GM23248 (cell line): Measurements from ENCODE around the gene MAP3K5. TPM values are rescaled to one million over a fixed set of nuclear protein-coding genes. Genes with fewer than 3 reads are reported as not detected.

Experiments used
- DNase-seq: peaks from one replicate; pipeline ENCODE4 v3.0.0-alpha.2; 2015
- H2AFZ ChIP-seq: fragments of 200-600 bp; sonication (generic); 2 replicates; pipeline ENCODE4 v1.6.1; 2016; ENCODE audit warnings: antibody characterized with exemption
- H3F3A ChIP-seq: fragments of 200-600 bp; sonication (generic); 2 replicates; pipeline ENCODE4 v1.6.1; 2016; ENCODE audit warnings: mild to moderate bottlenecking, antibody characterized with exemption, mixed run types; ENCODE audit not compliant: insufficient read depth
- H3K27ac ChIP-seq: fragments of 200-600 bp; sonication (generic); 2 replicates; pipeline ENCODE4 v1.5.1; 2016; ENCODE audit warnings: mild to moderate bottlenecking
- H3K27me3 ChIP-seq: fragments of 200-600 bp; sonication (generic); replicated peaks from 2 replicates; pipeline ENCODE4 v1.6.1; 2016; ENCODE audit warnings: mild to moderate bottlenecking; ENCODE audit not compliant: insufficient read depth
- H3K36me3 ChIP-seq: fragments of 200-600 bp; sonication (generic); 2 replicates; pipeline ENCODE4 v1.6.1; 2016; ENCODE audit warnings: low read depth, mild to moderate bottlenecking
- H3K4me1 ChIP-seq: fragments of 200-600 bp; sonication (generic); 2 replicates; pipeline ENCODE4 v1.6.1; 2016; ENCODE audit warnings: mild to moderate bottlenecking; ENCODE audit not compliant: insufficient read depth
- H3K4me2 ChIP-seq: fragments of 200-600 bp; sonication (generic); one replicate; pipeline ENCODE4 v1.6.1; 2016; ENCODE audit warnings: mild to moderate bottlenecking; ENCODE audit not compliant: unreplicated experiment
- H3K4me3 ChIP-seq: fragments of 200-600 bp; sonication (generic); 2 replicates; pipeline ENCODE4 v1.5.1; 2016; ENCODE audit warnings: mild to moderate bottlenecking
- H3K79me2 ChIP-seq: fragments of 200-600 bp; sonication (generic); 2 replicates; pipeline ENCODE4 v1.6.1; 2016; ENCODE audit warnings: mild to moderate bottlenecking; ENCODE audit not compliant: insufficient read depth
- H3K9ac ChIP-seq: fragments of 200-600 bp; sonication (generic); 2 replicates; pipeline ENCODE4 v1.6.1; 2016; ENCODE audit warnings: mild to moderate bottlenecking
- H3K9me2 ChIP-seq: fragments of 200-600 bp; sonication (generic); 2 replicates; pipeline ENCODE4 v1.6.1; 2016; ENCODE audit warnings: mixed run types, mild to moderate bottlenecking, moderate library complexity; ENCODE audit not compliant: insufficient read depth
- H3K9me3 ChIP-seq: fragments of 200-600 bp; sonication (generic); one replicate; pipeline ENCODE4 v1.6.1; 2017; ENCODE audit warnings: low read depth
- H4K20me1 ChIP-seq: fragments of 200-600 bp; sonication (generic); 2 replicates; pipeline ENCODE4 v1.6.0; 2016; ENCODE audit not compliant: insufficient read depth
- EZH2 ChIP-seq: fragments of 200-600 bp; sonication (generic); IDR thresholded peaks from 2 replicates; pipeline ENCODE4 v1.6.1; 2018; ENCODE audit warnings: antibody characterized with exemption, mild to moderate bottlenecking; ENCODE audit not compliant: insufficient read depth, poor library complexity, severe bottlenecking
- EZH2phosphoT487 ChIP-seq: fragments of 200-600 bp; sonication (generic); IDR thresholded peaks from 2 replicates; pipeline ENCODE4 v1.6.1; 2018; ENCODE audit warnings: antibody characterized with exemption, moderate library complexity, mild to moderate bottlenecking, low read depth; ENCODE audit not compliant: insufficient read depth
- WGBS, 2 experiments: methylation state at CpG; one replicate each; pipeline ENCODE4 v1.1.6; 2015 to 2017; ENCODE audit warnings: low lambda C conversion rate in 2 of 2, low coverage in 1 of 2; ENCODE audit errors: missing lambda C conversion rate in 2 of 2; 5-methylcytosine and 5-hydroxymethylcytosine counted together
- in situ Hi-C: fragments of 300-500 bp; cut with MboI; formaldehyde crosslinking; loops from 2 replicates; pipeline ENCODE4 v1.15.0; 2020
- polyA plus RNA-seq: library from polyadenylated mRNA; unstranded; fragments of >200 nt; fragmentation: Nextera tagmentation; extraction: Ambion mirVana; gene quantifications from 2 replicates; pipeline ENCODE4 v1.2.1, GENCODE V29; 2016
- total RNA-seq: library from RNA; depleted of rRNA; stranded (reverse); fragments of >200 nt; shearing (Covaris generic); gene quantifications from 2 replicates; pipeline ENCODE4 v1.2.3, GENCODE V29; 2014

The MAP3K5 gene
- total and polyA plus RNA-seq, 2 experiments from 2014 or later: 1.4 to 4.1 TPM

- in situ Hi-C loops: no loop called here
- Histone ChIP-seq H3K9me2 (no peaks in the 10 kb centered on the region), H3K27ac (no peak overlapping the region), H3K4me2 (no peak overlapping the region), H3K36me3 (no peaks in the 10 kb centered on the region), H3K4me1 (peaks cover 9% of the 10 kb centered on the region; the same call in 1 of the 2 replicates), H3K27me3 (no peaks in the 10 kb centered on the region), H3K4me3 (no peak overlapping the region), H3F3A (no peaks in the 10 kb centered on the region), H3K9me3 (no peaks in the 10 kb centered on the region), H3K79me2 (no peaks in the 10 kb centered on the region), H2AFZ (no peak overlapping the region), H4K20me1 (no peaks in the 10 kb centered on the region), H3K9ac (no peak overlapping the region)
- no peak for DNase-seq
- WGBS, 2 experiments: 89 to 95% methylated on average over 1 of the region's 1 CpG
- no peak for TF ChIP-seq EZH2phosphoT487
- no peak for TF ChIP-seq EZH2
Measured at GRCh38 chr6:136625293-136625692, 167.0 kb downstream of the MAP3K5 start.

- Histone ChIP-seq H4K20me1 (no peaks in the 10 kb centered on the region), H3K27me3 (no peaks in the 10 kb centered on the region), H3K9me3 (no peaks in the 10 kb centered on the region), H3K9me2 (no peaks in the 10 kb centered on the region), H3K4me3 (no peak overlapping the region), H3K4me2 (no peak overlapping the region), H3K9ac (no peak overlapping the region), H3K36me3 (no peaks in the 10 kb centered on the region), H3K79me2 (no peaks in the 10 kb centered on the region), H3K4me1 (peaks cover 9% of the 10 kb centered on the region; the same call in 1 of the 2 replicates), H3K27ac (no peak overlapping the region), H2AFZ (no peak overlapping the region), H3F3A (no peaks in the 10 kb centered on the region)
- in situ Hi-C loops: no loop called here
- TF ChIP-seq EZH2 (no peak), EZH2phosphoT487 (no peak)
- no peak for DNase-seq
Measured at GRCh38 chr6:136624347-136624746, 167.9 kb downstream of the MAP3K5 start.

GRCh38 chr6:136618086-136618485 lies 174.2 kb downstream of the MAP3K5 start:
- no peak overlapping the region for H3K9ac ChIP-seq
- H3K27me3 ChIP-seq: no peaks in the 10 kb centered on the region
- H4K20me1 ChIP-seq: no peaks in the 10 kb centered on the region
- no peak overlapping the region for H3K27ac ChIP-seq
- H3K9me2 ChIP-seq: no peaks in the 10 kb centered on the region
- in situ Hi-C loops: no loop called here
- TF ChIP-seq EZH2: no peak
- no peak for TF ChIP-seq EZH2phosphoT487
- H3K4me1 ChIP-seq: no peaks in the 10 kb centered on the region
- no peak for DNase-seq
- WGBS, 2 experiments: 94 to 95% methylated on average over 2 of the region's 2 CpGs
- H3F3A ChIP-seq: no peaks in the 10 kb centered on the region
- H3K4me2 ChIP-seq: no peak overlapping the region
- no peaks in the 10 kb centered on the region for H3K79me2 ChIP-seq
- H3K9me3 ChIP-seq: no peaks in the 10 kb centered on the region
- H3K36me3 ChIP-seq: no peaks in the 10 kb centered on the region
- H3K4me3 ChIP-seq: no peak overlapping the region
- H2AFZ ChIP-seq: no peak overlapping the region

- WGBS, 2 experiments: 92 to 95% methylated on average over 3 of the region's 3 CpGs
- DNase-seq: no peak
- in situ Hi-C loops: no loop called here
- H3K79me2 ChIP-seq: no peaks in the 10 kb centered on the region
- no peak overlapping the region for H3K27ac ChIP-seq
- no peaks in the 10 kb centered on the region for H3K36me3 ChIP-seq
- H3K4me1 ChIP-seq: no peaks in the 10 kb centered on the region
- TF ChIP-seq EZH2phosphoT487 (no peak), EZH2 (no peak)
- H3K9me3 ChIP-seq: no peaks in the 10 kb centered on the region
- H3F3A ChIP-seq: no peaks in the 10 kb centered on the region
- no peak overlapping the region for H3K4me3 ChIP-seq
- no peak overlapping the region for H2AFZ ChIP-seq
- no peaks in the 10 kb centered on the region for H3K27me3 ChIP-seq
- H4K20me1 ChIP-seq: no peaks in the 10 kb centered on the region
- H3K9ac ChIP-seq: no peak overlapping the region
- no peak overlapping the region for H3K4me2 ChIP-seq
- no peaks in the 10 kb centered on the region for H3K9me2 ChIP-seq
Measured at GRCh38 chr6:136616527-136616926, 175.8 kb downstream of the MAP3K5 start.

- H3K9me3 ChIP-seq: no peaks in the 10 kb centered on the region
- no peaks in the 10 kb centered on the region for H3K36me3 ChIP-seq
- H3K4me1 ChIP-seq: peaks cover 6% of the 10 kb centered on the region
- H3K27ac ChIP-seq: no peak overlapping the region
- H4K20me1 ChIP-seq: no peaks in the 10 kb centered on the region
- H3K27me3 ChIP-seq: no peaks in the 10 kb centered on the region
- in situ Hi-C loops: no loop called here
- H3K9ac ChIP-seq: no peak overlapping the region
- no peak overlapping the region for H3K4me2 ChIP-seq
- H2AFZ ChIP-seq: no peak overlapping the region
- no peak overlapping the region for H3K4me3 ChIP-seq
- TF ChIP-seq EZH2phosphoT487 (no peak), EZH2 (no peak)
- WGBS, 2 experiments: 95 to 98% methylated on average over 2 of the region's 2 CpGs
- H3K9me2 ChIP-seq: no peaks in the 10 kb centered on the region
- H3F3A ChIP-seq: peaks cover 5% of the 10 kb centered on the region; the same call in 1 of the 2 replicates
- H3K79me2 ChIP-seq: no peaks in the 10 kb centered on the region
- DNase-seq: no peak
Measured at GRCh38 chr6:136614994-136615393, 177.3 kb downstream of the MAP3K5 start.
